ENCODE measurements around the gene CER1. TPM values are rescaled to one million over a fixed set of nuclear protein-coding genes. Genes with fewer than 3 reads are reported as not detected.

CER1 gene
- total RNA-seq (under 1 TPM; 0.72 to 0.79 TPM), polyA plus RNA-seq (ENCODE audit: insufficient read length in 2 of 2) (under 1 TPM; 0.49 to 0.78 TPM)
- long read RNA-seq, donor 1: 0 reads
- long read RNA-seq, donor 2: 0 reads
- long read RNA-seq, donor 3: 0 reads
- long read RNA-seq, donor 4: 0 reads

GRCh38 chr9:14722391-14723035 is at the start of gene CER1:
Gene CER1, minus strand, starts transcription at chr9:14722733. Its CDS starts 61 bp downstream, at chr9:14722672.
- DNase-seq (ENCODE audit: low read depth in 4 of 6, low spot score in 6 of 6): peak in 2 of 6 donors; percentile 33 to 56
- 32% methylated on average over 7 of the region's 7 CpGs for WGBS (ENCODE audit: insufficient coverage)
- H3K4me3 ChIP-seq (ENCODE audit: low read depth, low read length): no peak within 1 kb of the TSS
- no peaks in the 10 kb centered on the region for H3K27me3 ChIP-seq (ENCODE audit: control insufficient read depth, insufficient read depth, low read length)
- no peaks in the 10 kb centered on the region for H3K36me3 ChIP-seq (ENCODE audit: control insufficient read depth, insufficient read depth, low read length)
- no peak within 1 kb of the TSS for H3K27ac ChIP-seq (ENCODE audit: low read depth, low read length)
- no peaks in the 10 kb centered on the region for H3K9me3 ChIP-seq (ENCODE audit: control insufficient read depth, insufficient read depth, low read length)
- H3K4me1 ChIP-seq (ENCODE audit: control insufficient read depth, insufficient read depth, low read length): no peaks in the 10 kb centered on the region

- H3K4me3 ChIP-seq (ENCODE audit: low read depth, low read length): no peak overlapping the region
- DNase-seq (ENCODE audit: low read depth in 4 of 6, low spot score in 6 of 6): no peak
- no peaks in the 10 kb centered on the region for H3K9me3 ChIP-seq (ENCODE audit: control insufficient read depth, insufficient read depth, low read length)
- WGBS (ENCODE audit: insufficient coverage): 83% methylated on average over 7 of the region's 7 CpGs
- H3K4me1 ChIP-seq (ENCODE audit: control insufficient read depth, insufficient read depth, low read length): no peaks in the 10 kb centered on the region
- peaks cover 3% of the 10 kb centered on the region for H3K36me3 ChIP-seq (ENCODE audit: control insufficient read depth, insufficient read depth, low read length)
- H3K27me3 ChIP-seq (ENCODE audit: control insufficient read depth, insufficient read depth, low read length): no peaks in the 10 kb centered on the region
- no peak overlapping the region for H3K27ac ChIP-seq (ENCODE audit: low read depth, low read length)
Observed at GRCh38 chr9:14770592-14770991, 48.1 kb upstream of the CER1 start.

- no peaks in the 10 kb centered on the region for H3K27me3 ChIP-seq (ENCODE audit: control insufficient read depth, insufficient read depth, low read length)
- H3K4me3 ChIP-seq (ENCODE audit: low read depth, low read length): no peak overlapping the region
- WGBS (ENCODE audit: insufficient coverage): no CpG with 5 or more reads among the region's 3 CpGs
- peak in 3 of 6 donors; percentile 26 to 79 (median 62) for DNase-seq (ENCODE audit: low read depth in 4 of 6, low spot score in 6 of 6)
- H3K27ac ChIP-seq (ENCODE audit: low read depth, low read length): no peak overlapping the region
- no peaks in the 10 kb centered on the region for H3K36me3 ChIP-seq (ENCODE audit: control insufficient read depth, insufficient read depth, low read length)
- H3K9me3 ChIP-seq (ENCODE audit: control insufficient read depth, insufficient read depth, low read length): no peaks in the 10 kb centered on the region
- no peaks in the 10 kb centered on the region for H3K4me1 ChIP-seq (ENCODE audit: control insufficient read depth, insufficient read depth, low read length)
Observed at GRCh38 chr9:14769230-14769571, 46.7 kb upstream of the CER1 start.

- Histone ChIP-seq H3K27me3 (ENCODE audit: control insufficient read depth, insufficient read depth, low read length) (no peaks in the 10 kb centered on the region), H3K4me1 (ENCODE audit: control insufficient read depth, insufficient read depth, low read length) (no peaks in the 10 kb centered on the region), H3K27ac (ENCODE audit: low read depth, low read length) (no peak overlapping the region), H3K9me3 (ENCODE audit: control insufficient read depth, insufficient read depth, low read length) (no peaks in the 10 kb centered on the region), H3K36me3 (ENCODE audit: control insufficient read depth, insufficient read depth, low read length) (no peaks in the 10 kb centered on the region), H3K4me3 (ENCODE audit: low read depth, low read length) (no peak overlapping the region)
- DNase-seq (ENCODE audit: low read depth in 4 of 6, low spot score in 6 of 6): peak in 5 of 6 donors; percentile 44 to 92 (median 68)
- 0% methylated on average over 4 of the region's 8 CpGs for WGBS (ENCODE audit: insufficient coverage)
Observed at GRCh38 chr9:14768405-14769229, 46.1 kb upstream of the CER1 start.

- H3K4me1 ChIP-seq (ENCODE audit: control insufficient read depth, insufficient read depth, low read length): no peaks in the 10 kb centered on the region
- H3K9me3 ChIP-seq (ENCODE audit: control insufficient read depth, insufficient read depth, low read length): no peaks in the 10 kb centered on the region
- 98% methylated on average over 4 of the region's 6 CpGs for WGBS (ENCODE audit: insufficient coverage)
- H3K27ac ChIP-seq (ENCODE audit: low read depth, low read length): no peak overlapping the region
- no peaks in the 10 kb centered on the region for H3K36me3 ChIP-seq (ENCODE audit: control insufficient read depth, insufficient read depth, low read length)
- no peaks in the 10 kb centered on the region for H3K27me3 ChIP-seq (ENCODE audit: control insufficient read depth, insufficient read depth, low read length)
- H3K4me3 ChIP-seq (ENCODE audit: low read depth, low read length): no peak overlapping the region
- no peak for DNase-seq (ENCODE audit: low read depth in 4 of 6, low spot score in 6 of 6)
Observed at GRCh38 chr9:14766299-14766698, 43.8 kb upstream of the CER1 start.

GRCh38 chr9:14761584-14761983 is 39.1 kb upstream of the CER1 start:
- no CpG with 5 or more reads among the region's 2 CpGs for WGBS (ENCODE audit: insufficient coverage)
- Histone ChIP-seq H3K4me1 (ENCODE audit: control insufficient read depth, insufficient read depth, low read length) (no peaks in the 10 kb centered on the region), H3K36me3 (ENCODE audit: control insufficient read depth, insufficient read depth, low read length) (no peaks in the 10 kb centered on the region), H3K27ac (ENCODE audit: low read depth, low read length) (no peak overlapping the region), H3K27me3 (ENCODE audit: control insufficient read depth, insufficient read depth, low read length) (no peaks in the 10 kb centered on the region), H3K4me3 (ENCODE audit: low read depth, low read length) (no peak overlapping the region), H3K9me3 (ENCODE audit: control insufficient read depth, insufficient read depth, low read length) (no peaks in the 10 kb centered on the region)
- no peak for DNase-seq (ENCODE audit: low read depth in 4 of 6, low spot score in 6 of 6)

- Histone ChIP-seq H3K27me3 (ENCODE audit: control insufficient read depth, insufficient read depth, low read length) (no peaks in the 10 kb centered on the region), H3K4me1 (ENCODE audit: control insufficient read depth, insufficient read depth, low read length) (no peaks in the 10 kb centered on the region), H3K9me3 (ENCODE audit: control insufficient read depth, insufficient read depth, low read length) (no peaks in the 10 kb centered on the region), H3K27ac (ENCODE audit: low read depth, low read length) (no peak overlapping the region), H3K4me3 (ENCODE audit: low read depth, low read length) (no peak overlapping the region), H3K36me3 (ENCODE audit: control insufficient read depth, insufficient read depth, low read length) (no peaks in the 10 kb centered on the region)
- no CpG with 5 or more reads among the region's 1 CpG for WGBS (ENCODE audit: insufficient coverage)
- no peak for DNase-seq (ENCODE audit: low read depth in 4 of 6, low spot score in 6 of 6)
Observed at GRCh38 chr9:14760060-14760459, 37.5 kb upstream of the CER1 start.

GRCh38 chr9:14756291-14756690 is 33.8 kb upstream of the CER1 start:
- Histone ChIP-seq H3K36me3 (ENCODE audit: control insufficient read depth, insufficient read depth, low read length) (no peaks in the 10 kb centered on the region), H3K9me3 (ENCODE audit: control insufficient read depth, insufficient read depth, low read length) (no peaks in the 10 kb centered on the region), H3K4me1 (ENCODE audit: control insufficient read depth, insufficient read depth, low read length) (no peaks in the 10 kb centered on the region), H3K4me3 (ENCODE audit: low read depth, low read length) (no peak overlapping the region), H3K27me3 (ENCODE audit: control insufficient read depth, insufficient read depth, low read length) (no peaks in the 10 kb centered on the region), H3K27ac (ENCODE audit: low read depth, low read length) (no peak overlapping the region)
- no peak for DNase-seq (ENCODE audit: low read depth in 4 of 6, low spot score in 6 of 6)
- WGBS (ENCODE audit: insufficient coverage): no CpG with 5 or more reads among the region's 1 CpG

- no peak overlapping the region for H3K4me3 ChIP-seq (ENCODE audit: low read depth, low read length)
Observed at GRCh38 chr9:14752871-14753270, 30.3 kb upstream of the CER1 start.

More at GRCh38 chr9:14752871-14753270, 30.3 kb upstream of the CER1 start:
- Histone ChIP-seq H3K27ac (ENCODE audit: low read depth, low read length) (no peak overlapping the region), H3K27me3 (ENCODE audit: control insufficient read depth, insufficient read depth, low read length) (no peaks in the 10 kb centered on the region), H3K36me3 (ENCODE audit: control insufficient read depth, insufficient read depth, low read length) (no peaks in the 10 kb centered on the region), H3K4me1 (ENCODE audit: control insufficient read depth, insufficient read depth, low read length) (no peaks in the 10 kb centered on the region), H3K9me3 (ENCODE audit: control insufficient read depth, insufficient read depth, low read length) (no peaks in the 10 kb centered on the region)
- no peak for DNase-seq (ENCODE audit: low read depth in 4 of 6, low spot score in 6 of 6)
- 100% methylated on average over 1 of the region's 1 CpG for WGBS (ENCODE audit: insufficient coverage)

Measured in spinal cord (tissue), 10 donors.